ENCODE measurements around the gene PIK3C2G.

Gene PIK3C2G

DNA sequence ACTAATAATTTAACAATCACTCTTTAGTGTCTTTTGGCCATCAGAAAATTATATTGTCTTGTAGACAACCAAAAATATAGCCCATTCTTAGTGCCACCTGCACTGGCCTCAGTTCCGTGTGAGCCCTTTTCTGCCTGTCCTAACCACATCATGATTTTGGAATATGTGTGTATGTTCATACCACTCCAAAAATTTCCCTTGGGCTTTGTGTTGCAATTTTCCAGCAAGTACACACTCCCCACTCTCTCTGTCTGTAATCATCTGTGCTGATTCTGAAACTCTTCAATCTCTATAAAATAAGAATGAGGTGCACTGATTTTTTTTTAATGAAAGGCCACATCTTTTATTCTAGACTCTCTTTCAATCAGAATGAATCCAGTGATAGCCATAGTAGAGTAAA lies 196.0 kb downstream of the PIK3C2G start:
- H3K4me1 ChIP-seq (ENCODE audit: control insufficient read depth, insufficient read depth, low read length), result peaks cover 4% of the 10 kb centered on the region
- H3K27me3 ChIP-seq (ENCODE audit: control insufficient read depth, insufficient read depth, low read length), result no peaks in the 10 kb centered on the region
- no peaks in the 10 kb centered on the region for H3K36me3 ChIP-seq (ENCODE audit: control insufficient read depth, insufficient read depth, low read length)
- no peak overlapping the region for H3K4me3 ChIP-seq (ENCODE audit: low read length)
- H3K9ac ChIP-seq (ENCODE audit: low read length), result no peak overlapping the region
- no peaks in the 10 kb centered on the region for H3K9me3 ChIP-seq (ENCODE audit: control insufficient read depth, low read length)

DNA sequence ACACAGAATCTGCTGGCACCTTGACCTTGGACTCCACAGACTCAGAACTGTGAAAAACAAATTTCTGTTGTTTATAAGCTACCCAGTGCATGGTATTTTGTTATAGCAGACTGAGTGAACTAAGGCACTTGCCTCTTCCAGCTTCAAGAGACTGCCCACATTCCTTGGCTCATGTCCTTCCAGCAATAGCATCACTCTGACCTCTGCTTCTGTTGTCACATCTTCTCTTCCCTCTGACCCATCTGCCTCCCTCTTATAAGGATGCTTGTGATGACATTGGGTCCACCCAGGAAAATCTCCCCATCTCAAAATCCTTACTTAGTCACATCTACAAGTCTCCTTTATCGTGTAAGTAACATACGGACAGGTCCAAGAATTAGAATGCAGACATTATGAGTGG lies 200.4 kb downstream of the PIK3C2G start:
- Histone ChIP-seq H3K9me3 (ENCODE audit: control insufficient read depth, low read length) (no peaks in the 10 kb centered on the region), H3K36me3 (ENCODE audit: control insufficient read depth, insufficient read depth, low read length) (no peaks in the 10 kb centered on the region), H3K27me3 (ENCODE audit: control insufficient read depth, insufficient read depth, low read length) (no peaks in the 10 kb centered on the region), H3K4me3 (ENCODE audit: low read length) (no peak overlapping the region), H3K9ac (ENCODE audit: low read length) (no peak overlapping the region), H3K4me1 (ENCODE audit: control insufficient read depth, insufficient read depth, low read length) (peaks cover 4% of the 10 kb centered on the region)

DNA sequence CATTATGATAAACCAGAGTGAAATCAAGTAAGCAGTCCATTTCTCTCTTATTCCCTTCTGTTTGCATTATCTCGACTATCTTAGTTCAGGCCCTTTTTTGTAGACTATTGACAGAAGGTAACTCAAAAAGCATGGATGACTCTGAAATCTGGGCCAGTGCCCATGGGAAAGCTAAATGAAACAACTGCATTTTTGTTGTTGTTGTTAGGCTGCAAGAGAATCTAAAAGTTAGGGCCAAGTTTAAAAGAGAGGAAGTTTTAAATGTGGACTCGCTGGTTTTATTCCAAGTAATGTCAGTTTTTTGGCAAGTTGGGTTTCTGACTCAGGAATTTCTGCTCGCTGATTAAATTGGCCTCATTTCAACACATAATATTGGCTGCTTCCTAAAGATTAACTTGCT lies 201.1 kb downstream of the PIK3C2G start:
- Histone ChIP-seq H3K9ac (ENCODE audit: low read length) (no peak overlapping the region), H3K36me3 (ENCODE audit: control insufficient read depth, insufficient read depth, low read length) (no peaks in the 10 kb centered on the region)

DNA sequence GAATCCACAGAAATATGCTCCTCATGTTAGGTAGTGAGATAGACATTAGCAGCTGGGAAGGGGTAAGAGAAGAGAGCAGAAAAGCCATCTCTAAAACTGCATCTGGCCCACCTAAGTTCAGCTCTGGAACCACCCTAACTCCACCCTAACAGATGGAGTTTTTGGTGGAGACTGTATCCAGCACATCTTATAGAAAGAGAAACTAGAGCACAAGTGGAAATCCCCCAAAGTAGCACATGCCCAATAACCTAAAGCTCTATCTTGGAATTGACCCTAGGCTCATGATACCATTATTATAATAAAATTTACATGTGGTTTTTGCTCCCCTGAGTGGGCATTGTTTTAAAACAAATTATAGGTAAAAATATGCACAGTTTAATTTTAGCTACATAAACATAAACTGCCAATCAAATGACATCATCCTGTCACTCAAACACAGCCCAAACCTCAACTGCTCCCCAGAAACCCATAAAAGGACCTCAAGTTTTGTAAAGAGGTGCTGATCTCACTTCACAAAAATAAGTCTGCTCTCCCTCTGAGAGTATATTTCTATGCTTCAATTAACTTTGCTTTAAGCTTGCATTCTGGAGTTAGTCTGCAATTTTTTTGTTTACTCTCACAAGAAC lies 206.4 kb downstream of the PIK3C2G start:
- Histone ChIP-seq H3K36me3 (ENCODE audit: control insufficient read depth, insufficient read depth, low read length) (no peaks in the 10 kb centered on the region), H3K4me1 (ENCODE audit: control insufficient read depth, insufficient read depth, low read length) (no peaks in the 10 kb centered on the region), H3K9me3 (ENCODE audit: control insufficient read depth, low read length) (no peaks in the 10 kb centered on the region), H3K27me3 (ENCODE audit: control insufficient read depth, insufficient read depth, low read length) (no peaks in the 10 kb centered on the region), H3K4me3 (ENCODE audit: low read length) (no peak overlapping the region), H3K9ac (ENCODE audit: low read length) (no peak overlapping the region)

More for the DNA sequence above, 201.1 kb downstream of the PIK3C2G start:
- Histone ChIP-seq H3K27me3 (ENCODE audit: control insufficient read depth, insufficient read depth, low read length) (no peaks in the 10 kb centered on the region), H3K4me1 (ENCODE audit: control insufficient read depth, insufficient read depth, low read length) (peaks cover 4% of the 10 kb centered on the region), H3K4me3 (ENCODE audit: low read length) (no peak overlapping the region), H3K9me3 (ENCODE audit: control insufficient read depth, low read length) (no peaks in the 10 kb centered on the region)

GRCh38 chr12:18468246-18469075 lies 207.1 kb downstream of the PIK3C2G start:
- no peak overlapping the region for H3K4me3 ChIP-seq (ENCODE audit: low read length)
- no peaks in the 10 kb centered on the region for H3K4me1 ChIP-seq (ENCODE audit: control insufficient read depth, insufficient read depth, low read length)
- H3K36me3 ChIP-seq (ENCODE audit: control insufficient read depth, insufficient read depth, low read length), result no peaks in the 10 kb centered on the region
- H3K27me3 ChIP-seq (ENCODE audit: control insufficient read depth, insufficient read depth, low read length), result no peaks in the 10 kb centered on the region
- H3K9ac ChIP-seq (ENCODE audit: low read length), result no peak overlapping the region
- H3K9me3 ChIP-seq (ENCODE audit: control insufficient read depth, low read length), result no peaks in the 10 kb centered on the region

DNA sequence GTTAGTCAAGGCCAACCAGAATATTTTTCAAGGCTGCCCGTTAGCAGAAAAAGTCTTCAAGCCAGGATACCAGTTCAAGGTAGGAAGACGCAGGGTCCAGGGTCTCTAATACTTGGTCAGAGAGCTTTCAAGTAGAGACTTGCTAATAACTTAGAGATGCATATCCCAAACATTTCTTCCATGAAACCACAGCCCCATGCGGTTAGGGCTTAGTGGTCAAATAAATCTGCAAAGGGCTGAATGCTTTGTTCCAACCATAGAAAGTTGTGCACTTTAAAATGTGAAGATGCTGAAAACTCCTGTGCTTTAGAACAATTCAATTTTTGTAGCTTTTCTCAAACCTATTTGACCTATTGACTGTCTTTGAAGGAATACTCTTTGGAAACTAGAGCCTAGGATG lies 208.9 kb downstream of the PIK3C2G start:
- H3K9ac ChIP-seq (ENCODE audit: low read length), result no peak overlapping the region
- no peaks in the 10 kb centered on the region for H3K4me1 ChIP-seq (ENCODE audit: control insufficient read depth, insufficient read depth, low read length)
- H3K9me3 ChIP-seq (ENCODE audit: control insufficient read depth, low read length), result no peaks in the 10 kb centered on the region
- H3K36me3 ChIP-seq (ENCODE audit: control insufficient read depth, insufficient read depth, low read length), result no peaks in the 10 kb centered on the region
- H3K4me3 ChIP-seq (ENCODE audit: low read length), result no peak overlapping the region
- no peaks in the 10 kb centered on the region for H3K27me3 ChIP-seq (ENCODE audit: control insufficient read depth, insufficient read depth, low read length)

DNA sequence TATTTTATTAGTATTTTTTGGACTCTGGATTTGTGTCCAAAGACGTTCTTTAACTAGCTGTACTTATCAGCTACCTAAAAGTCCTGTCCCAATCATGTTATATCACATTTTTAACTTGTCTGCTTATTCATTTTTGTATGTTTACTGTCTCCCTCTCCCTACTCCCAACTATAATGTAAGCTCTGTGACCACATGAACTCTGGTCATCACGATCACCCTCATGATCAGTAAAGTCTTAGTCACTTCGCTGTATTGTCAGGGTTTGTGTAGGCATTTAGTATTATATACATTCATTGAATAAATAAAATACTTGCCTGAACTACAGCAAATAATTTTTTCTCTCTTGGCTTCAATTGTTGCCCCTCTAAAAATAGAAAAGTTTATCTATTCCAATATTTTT lies 211.0 kb downstream of the PIK3C2G start:
- Histone ChIP-seq H3K9ac (ENCODE audit: low read length) (no peak overlapping the region), H3K9me3 (ENCODE audit: control insufficient read depth, low read length) (no peaks in the 10 kb centered on the region), H3K4me1 (ENCODE audit: control insufficient read depth, insufficient read depth, low read length) (no peaks in the 10 kb centered on the region), H3K4me3 (ENCODE audit: low read length) (no peak overlapping the region), H3K36me3 (ENCODE audit: control insufficient read depth, insufficient read depth, low read length) (no peaks in the 10 kb centered on the region), H3K27me3 (ENCODE audit: control insufficient read depth, insufficient read depth, low read length) (no peaks in the 10 kb centered on the region)

DNA sequence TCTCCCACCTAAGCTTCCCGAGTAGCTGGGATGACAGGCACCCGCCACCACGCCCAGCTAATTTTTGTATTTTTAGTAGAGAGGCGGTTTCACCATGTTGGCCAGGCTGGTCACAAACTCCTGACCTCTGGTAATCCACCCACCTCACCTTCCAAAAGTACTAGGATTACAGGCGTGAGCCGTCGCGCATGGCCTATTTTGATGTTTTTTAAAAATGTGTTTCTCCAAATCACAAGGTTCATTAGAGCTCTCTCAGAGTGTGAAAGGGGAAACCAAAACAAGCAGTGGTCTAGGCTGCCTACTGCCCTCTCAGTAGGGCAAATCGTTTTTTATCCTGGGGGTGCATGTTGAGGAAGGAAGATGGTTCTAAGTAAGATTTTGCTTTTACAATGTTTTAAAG lies 211.5 kb downstream of the PIK3C2G start:
- Histone ChIP-seq H3K4me1 (ENCODE audit: control insufficient read depth, insufficient read depth, low read length) (no peaks in the 10 kb centered on the region), H3K27me3 (ENCODE audit: control insufficient read depth, insufficient read depth, low read length) (no peaks in the 10 kb centered on the region), H3K9me3 (ENCODE audit: control insufficient read depth, low read length) (no peaks in the 10 kb centered on the region), H3K4me3 (ENCODE audit: low read length) (no peak overlapping the region), H3K9ac (ENCODE audit: low read length) (no peak overlapping the region), H3K36me3 (ENCODE audit: control insufficient read depth, insufficient read depth, low read length) (no peaks in the 10 kb centered on the region)

GRCh38 chr12:18476861-18477260 lies 215.5 kb downstream of the PIK3C2G start:
- no peaks in the 10 kb centered on the region for H3K4me1 ChIP-seq (ENCODE audit: control insufficient read depth, insufficient read depth, low read length)
- H3K9ac ChIP-seq (ENCODE audit: low read length), result no peak overlapping the region
- no peak overlapping the region for H3K4me3 ChIP-seq (ENCODE audit: low read length)

GRCh38 chr12:18479256-18479655 lies 217.9 kb downstream of the PIK3C2G start:
- no peak overlapping the region for H3K9ac ChIP-seq (ENCODE audit: low read length)
- H3K27me3 ChIP-seq (ENCODE audit: control insufficient read depth, insufficient read depth, low read length), result no peaks in the 10 kb centered on the region
- no peaks in the 10 kb centered on the region for H3K36me3 ChIP-seq (ENCODE audit: control insufficient read depth, insufficient read depth, low read length)
- H3K4me1 ChIP-seq (ENCODE audit: control insufficient read depth, insufficient read depth, low read length), result no peaks in the 10 kb centered on the region
- H3K4me3 ChIP-seq (ENCODE audit: low read length), result no peak overlapping the region
- H3K9me3 ChIP-seq (ENCODE audit: control insufficient read depth, low read length), result no peaks in the 10 kb centered on the region

More at GRCh38 chr12:18476861-18477260, 215.5 kb downstream of the PIK3C2G start:
- Histone ChIP-seq H3K36me3 (ENCODE audit: control insufficient read depth, insufficient read depth, low read length) (no peaks in the 10 kb centered on the region), H3K27me3 (ENCODE audit: control insufficient read depth, insufficient read depth, low read length) (no peaks in the 10 kb centered on the region), H3K9me3 (ENCODE audit: control insufficient read depth, low read length) (no peaks in the 10 kb centered on the region)

- Histone ChIP-seq H3K36me3 (ENCODE audit: control insufficient read depth, insufficient read depth, low read length) (no peaks in the 10 kb centered on the region), H3K9ac (ENCODE audit: low read length) (no peak overlapping the region), H3K9me3 (ENCODE audit: control insufficient read depth, low read length) (no peaks in the 10 kb centered on the region), H3K4me1 (ENCODE audit: control insufficient read depth, insufficient read depth, low read length) (no peaks in the 10 kb centered on the region), H3K4me3 (ENCODE audit: low read length) (no peak overlapping the region), H3K27me3 (ENCODE audit: control insufficient read depth, insufficient read depth, low read length) (no peaks in the 10 kb centered on the region)
Observed at GRCh38 chr12:18482601-18483120, 221.3 kb downstream of the PIK3C2G start.

DNA sequence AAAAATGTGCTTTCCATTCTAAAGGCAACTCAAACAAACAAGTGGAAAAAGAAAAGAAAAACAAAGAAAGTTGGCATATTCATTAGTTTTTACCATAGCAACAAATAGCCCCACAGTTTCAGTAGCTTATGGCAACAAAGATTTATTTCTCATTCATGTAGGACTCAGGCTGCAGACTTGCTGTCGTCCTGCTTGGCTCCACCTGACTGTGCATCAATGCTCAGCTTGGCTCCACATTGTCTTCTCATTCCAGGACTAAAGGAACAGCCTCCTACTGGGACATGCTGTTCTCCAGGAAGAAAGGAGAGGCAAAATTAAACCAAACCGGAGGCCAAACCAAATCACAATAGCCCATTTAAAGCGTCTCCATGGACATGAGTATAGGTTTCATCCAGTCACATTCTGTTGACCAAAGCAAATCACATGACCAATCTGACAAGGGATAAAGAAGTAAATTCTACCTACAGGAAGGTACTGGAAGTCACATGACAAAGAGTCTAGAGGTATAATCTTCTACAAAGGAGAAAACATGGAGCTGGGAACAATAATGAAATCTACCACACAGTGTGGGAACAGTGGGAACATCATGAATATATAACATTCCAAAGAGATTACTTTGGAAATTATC lies 222.5 kb downstream of the PIK3C2G start:
- H3K9ac ChIP-seq (ENCODE audit: low read length), result no peak overlapping the region
- no peaks in the 10 kb centered on the region for H3K36me3 ChIP-seq (ENCODE audit: control insufficient read depth, insufficient read depth, low read length)
- H3K4me3 ChIP-seq (ENCODE audit: low read length), result no peak overlapping the region
- H3K9me3 ChIP-seq (ENCODE audit: control insufficient read depth, low read length), result no peaks in the 10 kb centered on the region
- no peaks in the 10 kb centered on the region for H3K27me3 ChIP-seq (ENCODE audit: control insufficient read depth, insufficient read depth, low read length)
- H3K4me1 ChIP-seq (ENCODE audit: control insufficient read depth, insufficient read depth, low read length), result no peaks in the 10 kb centered on the region
